ENCODE measurements around the gene STAMBPL1. TPM values are rescaled to one million over a fixed set of nuclear protein-coding genes. Genes with fewer than 3 reads are reported as not detected.
"Not testable (repeated sequence)": the region's sequence is repeated elsewhere in the genome, so short reads cannot be mapped to it uniquely, and the experiment has no call there.

The STAMBPL1 gene
- total and polyA plus RNA-seq, 10 donors: 6.2 to 49.4 (median 25.6) TPM

DNA sequence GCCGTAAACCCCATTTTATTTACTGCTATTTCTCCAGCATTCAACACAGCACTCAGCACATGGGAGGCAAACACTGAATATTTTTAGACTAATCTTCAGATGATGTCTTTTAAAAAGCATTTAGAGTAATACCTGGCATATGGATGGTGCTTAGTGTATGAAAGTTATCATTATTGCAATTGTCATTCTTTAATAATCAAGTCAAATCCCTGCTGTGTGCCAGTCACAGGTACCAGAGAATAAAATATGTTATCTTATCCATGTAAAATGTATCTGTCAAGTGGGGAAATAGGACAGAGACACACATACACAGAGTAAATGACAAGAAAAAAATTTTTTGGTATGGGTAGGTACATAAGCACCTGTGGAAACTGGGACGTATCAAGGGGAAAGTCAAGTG, 46.9 kb upstream of the STAMBPL1 start:
- no peak for DNase-seq
- H3K27me3 ChIP-seq (replicated peaks in 1 of 7): no peaks in the 10 kb centered on the region
- peak overlapping the region in 6 of 8 donors; percentile 21 to 80 (median 66) for H3K27ac ChIP-seq
- peak overlapping the region in 1 of 8 donors; percentile 10 for H3K4me3 ChIP-seq
- 87 to 96% (median 87%) methylated on average over 2 of the region's 2 CpGs for WGBS, 5 donors
- H3K4me1 ChIP-seq: peaks cover 0 to 62% (median 22%) of the 10 kb centered on the region in 6 donors
- no peaks in the 10 kb centered on the region for H3K9me3 ChIP-seq
- no peak for TF ChIP-seq POLR2A (IDR thresholded peaks at IDR 0.05)
- TF ChIP-seq, protein P1, sequence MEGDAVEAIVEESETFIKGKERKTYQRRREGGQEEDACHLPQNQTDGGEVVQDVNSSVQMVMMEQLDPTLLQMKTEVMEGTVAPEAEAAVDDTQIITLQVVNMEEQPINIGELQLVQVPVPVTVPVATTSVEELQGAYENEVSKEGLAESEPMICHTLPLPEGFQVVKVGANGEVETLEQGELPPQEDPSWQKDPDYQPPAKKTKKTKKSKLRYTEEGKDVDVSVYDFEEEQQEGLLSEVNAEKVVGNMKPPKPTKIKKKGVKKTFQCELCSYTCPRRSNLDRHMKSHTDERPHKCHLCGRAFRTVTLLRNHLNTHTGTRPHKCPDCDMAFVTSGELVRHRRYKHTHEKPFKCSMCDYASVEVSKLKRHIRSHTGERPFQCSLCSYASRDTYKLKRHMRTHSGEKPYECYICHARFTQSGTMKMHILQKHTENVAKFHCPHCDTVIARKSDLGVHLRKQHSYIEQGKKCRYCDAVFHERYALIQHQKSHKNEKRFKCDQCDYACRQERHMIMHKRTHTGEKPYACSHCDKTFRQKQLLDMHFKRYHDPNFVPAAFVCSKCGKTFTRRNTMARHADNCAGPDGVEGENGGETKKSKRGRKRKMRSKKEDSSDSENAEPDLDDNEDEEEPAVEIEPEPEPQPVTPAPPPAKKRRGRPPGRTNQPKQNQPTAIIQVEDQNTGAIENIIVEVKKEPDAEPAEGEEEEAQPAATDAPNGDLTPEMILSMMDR (IDR thresholded peaks at IDR 0.05 in 8 of 11, conservative IDR thresholded peaks at IDR 0.05 in 3 of 11): no peak
- TF ChIP-seq POLR2AphosphoS5 (IDR thresholded peaks at IDR 0.05): no peak
- intact Hi-C loops (cut with DNase I; ENCODE audit: low total_unique reads): no loop called here
- H3K36me3 ChIP-seq: peaks cover 0 to 30% (median 0%) of the 10 kb centered on the region in 6 donors

DNA sequence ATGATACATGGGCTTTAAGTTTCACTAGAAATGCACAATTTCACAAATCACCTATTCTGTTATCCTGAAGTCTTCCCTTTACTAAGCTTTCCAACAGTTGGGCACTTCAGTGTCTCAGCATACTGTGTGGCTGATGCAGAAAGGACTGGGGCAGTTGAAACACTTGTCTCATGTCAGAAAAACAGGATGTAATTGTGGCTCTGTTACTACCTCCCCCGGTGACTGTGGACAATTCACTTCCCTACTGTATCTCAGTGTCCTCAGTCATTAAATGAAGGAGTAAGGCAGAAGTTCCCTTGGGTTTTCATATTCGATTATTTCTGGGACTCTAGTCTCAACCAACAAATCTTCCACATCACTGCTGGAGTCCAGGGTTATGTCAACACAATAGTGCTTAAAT, 46.3 kb upstream of the STAMBPL1 start:
- intact Hi-C loops (cut with DNase I; ENCODE audit: low total_unique reads): loop anchor here (2.0 kb wide), 1 partner anchor 99 kb away; no protein-coding TSS in a partner anchor
- Histone ChIP-seq H3K27ac (peak overlapping the region in 7 of 8 donors; percentile 21 to 80 (median 66)), H3K4me1 (peaks cover 0 to 62% (median 22%) of the 10 kb centered on the region in 6 donors), H3K27me3 (replicated peaks in 1 of 7) (no peaks in the 10 kb centered on the region), H3K9me3 (no peaks in the 10 kb centered on the region), H3K36me3 (peaks cover 0 to 27% (median 0%) of the 10 kb centered on the region in 6 donors), H3K4me3 (peak overlapping the region in 1 of 8 donors; percentile 10)
- no peak for DNase-seq
- TF ChIP-seq, protein P1 (IDR thresholded peaks at IDR 0.05 in 8 of 11, conservative IDR thresholded peaks at IDR 0.05 in 3 of 11): no peak
- TF ChIP-seq POLR2AphosphoS5 (IDR thresholded peaks at IDR 0.05) (no peak), POLR2A (IDR thresholded peaks at IDR 0.05) (no peak)
- WGBS, 5 donors: 14 to 24% (median 22%) methylated on average over 2 of the region's 2 CpGs

DNA sequence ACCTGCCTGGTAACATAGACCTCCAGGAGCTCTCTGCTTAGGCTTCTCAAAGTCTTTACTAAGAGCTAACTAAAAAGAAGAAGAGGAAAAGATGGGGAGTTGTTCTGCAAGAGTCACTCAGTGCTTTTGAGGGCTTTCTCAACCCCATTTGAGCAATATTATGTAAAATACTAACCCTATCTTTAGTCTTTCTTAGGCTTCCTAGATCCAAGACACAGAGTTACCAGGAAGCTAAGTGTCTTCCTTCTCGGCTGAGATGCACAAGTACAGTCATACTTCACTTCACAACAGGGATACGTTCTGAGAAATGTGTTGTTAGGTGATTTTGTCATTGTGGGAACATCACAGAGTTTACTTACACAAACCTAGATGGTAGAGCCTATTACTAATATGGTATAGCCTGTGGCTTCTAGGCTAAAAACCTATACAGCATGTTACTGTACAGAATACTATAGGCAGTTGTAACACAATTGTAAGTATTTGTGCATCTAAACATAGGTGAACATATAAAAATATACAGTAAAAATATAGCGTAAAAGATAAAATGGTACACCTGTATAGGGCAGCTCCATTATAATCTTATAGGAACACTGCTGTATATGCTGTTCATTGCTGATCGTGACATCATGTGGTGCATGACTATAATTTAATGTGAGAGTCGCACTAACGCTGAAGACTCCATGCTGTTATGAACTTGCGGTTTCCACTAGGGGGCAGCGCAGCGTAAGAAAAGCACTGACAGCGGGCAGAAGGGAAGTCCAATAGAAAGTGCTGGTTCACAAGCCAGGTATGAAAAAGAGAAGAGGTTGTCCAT, 44.7 kb upstream of the STAMBPL1 start:
- intact Hi-C loops (cut with DNase I; ENCODE audit: low total_unique reads): loop anchor here (2.0 kb wide), 1 partner anchor 97 kb away; no protein-coding TSS in a partner anchor
- Histone ChIP-seq H3K4me1 (peaks cover 0 to 62% (median 22%) of the 10 kb centered on the region in 6 donors), H3K27ac (peak overlapping the region in 7 of 8 donors; percentile 32 to 80 (median 66)), H3K36me3 (peaks cover 0 to 14% (median 0%) of the 10 kb centered on the region in 6 donors), H3K4me3 (peak overlapping the region in 1 of 8 donors; percentile 8), H3K9me3 (no peaks in the 10 kb centered on the region), H3K27me3 (replicated peaks in 1 of 7) (no peaks in the 10 kb centered on the region)
- TF ChIP-seq POLR2AphosphoS5 (IDR thresholded peaks at IDR 0.05) (peak in 1 of 3 donors; percentile 64), POLR2A (IDR thresholded peaks at IDR 0.05) (no peak)
- TF ChIP-seq, protein P1 (IDR thresholded peaks at IDR 0.05 in 8 of 11, conservative IDR thresholded peaks at IDR 0.05 in 3 of 11): peak; percentile 84 to 96 (median 92)
- peak; percentile 94 for DNase-seq
- WGBS, 5 donors: 11 to 18% (median 14%) methylated on average over 10 of the region's 10 CpGs

DNA sequence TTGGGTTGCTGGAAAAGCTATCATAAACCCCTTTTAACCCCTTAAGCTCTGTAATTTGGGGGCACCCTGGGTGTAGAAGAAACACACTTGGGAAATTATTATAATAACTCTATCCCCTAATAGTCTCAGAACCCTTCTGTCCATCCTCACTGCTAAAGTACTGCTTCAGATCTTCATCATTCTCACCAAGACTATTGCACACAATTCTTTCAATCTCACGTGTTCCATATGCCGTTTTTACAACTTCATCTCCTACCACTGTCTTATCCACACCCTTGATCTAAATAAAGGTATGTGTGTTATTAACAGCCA, 44.2 kb upstream of the STAMBPL1 start:
- TF ChIP-seq POLR2AphosphoS5 (IDR thresholded peaks at IDR 0.05): no peak
- TF ChIP-seq POLR2A (IDR thresholded peaks at IDR 0.05): no peak
- TF ChIP-seq, protein P1 (IDR thresholded peaks at IDR 0.05 in 8 of 11, conservative IDR thresholded peaks at IDR 0.05 in 3 of 11): no peak
- peaks cover 0 to 58% (median 22%) of the 10 kb centered on the region in 6 donors for H3K4me1 ChIP-seq
- no peaks in the 10 kb centered on the region for H3K27me3 ChIP-seq (replicated peaks in 1 of 7)
- H3K36me3 ChIP-seq: peaks cover 0 to 9% (median 0%) of the 10 kb centered on the region in 6 donors
- WGBS, 5 donors: 21 to 36% (median 24%) methylated on average over 2 of the region's 2 CpGs
- peak overlapping the region in 4 of 8 donors; percentile 66 to 80 (median 69) for H3K27ac ChIP-seq
- intact Hi-C loops (cut with DNase I; ENCODE audit: low total_unique reads): loop anchor here (2.0 kb wide), 1 partner anchor 97 kb away; no protein-coding TSS in a partner anchor
- no peak for DNase-seq
- H3K9me3 ChIP-seq: no peaks in the 10 kb centered on the region
- no peak overlapping the region for H3K4me3 ChIP-seq

DNA sequence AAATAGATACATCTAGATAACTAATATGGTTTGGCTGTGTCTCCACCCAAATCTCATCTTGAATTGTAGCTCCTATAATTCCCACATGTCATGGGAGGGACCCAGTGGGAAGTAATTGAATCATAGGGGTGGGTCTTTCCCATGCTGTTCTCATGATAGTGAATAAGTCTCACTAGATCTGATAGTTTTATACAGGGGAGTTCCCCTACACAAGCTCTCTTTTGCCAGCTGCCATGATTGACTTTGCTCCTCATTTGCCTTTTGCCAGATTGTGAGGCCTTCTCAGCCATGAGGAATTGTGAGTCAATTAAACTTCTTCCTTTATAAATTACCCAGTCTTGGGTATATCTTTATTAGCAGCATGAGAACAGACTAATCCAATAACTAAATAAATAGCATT, 42.4 kb upstream of the STAMBPL1 start:
- H3K4me3 ChIP-seq; H3K9me3 ChIP-seq; DNase-seq; H3K36me3 ChIP-seq; H3K27ac ChIP-seq; intact Hi-C loops (cut with DNase I; ENCODE audit: low total_unique reads); H3K27me3 ChIP-seq (replicated peaks in 1 of 7): not testable (repeated sequence)
- H3K4me1 ChIP-seq: peaks cover 0 to 53% (median 19%) of the 10 kb centered on the region in 6 donors
